HepG2 (cell line): ENCODE results near the gene FRMD1. TPM values are rescaled to one million over a fixed set of nuclear protein-coding genes. Genes with fewer than 3 reads are reported as not detected.

Experiments used
- CCAR2 ChIP-seq: fragments of 200-400 bp; formaldehyde crosslinking; optimal IDR thresholded peaks from 2 replicates; pipeline ENCODE3; 2018; ENCODE audit warnings: low read depth, mild to moderate bottlenecking, low read length, moderate library complexity
- ETV5 ChIP-seq: IDR thresholded peaks from 2 replicates; pipeline ENCODE4 v1.6.1; 2018; ENCODE audit warnings: missing biosample characterization, missing genetic modification reagents, inconsistent platforms, borderline replicate concordance
- SALL1 ChIP-seq: sonication (generic); formaldehyde crosslinking; IDR thresholded peaks from 2 replicates; pipeline ENCODE4 v1.8.0; 2022; ENCODE audit warnings: mild to moderate bottlenecking, missing genetic modification reagents
- ZNF333 ChIP-seq: sonication (generic); formaldehyde crosslinking; IDR thresholded peaks from 2 replicates; pipeline ENCODE4 v1.4.0; 2020; ENCODE audit warnings: mild to moderate bottlenecking, missing genetic modification reagents, borderline replicate concordance
- ZNF564 ChIP-seq: sonication (generic); formaldehyde crosslinking; IDR thresholded peaks from 2 replicates; pipeline ENCODE4 v1.8.1; 2023; ENCODE audit warnings: mild to moderate bottlenecking, missing genetic modification reagents
- polyA plus RNA-seq, 8 experiments: library from polyadenylated mRNA; depleted of rRNA in 3 of 8; stranded (reverse) in 7 of 8; unstranded in 1 of 8; fragments of >200 nt; fragmentation: Illumina TruSeq in 4 of 8; extraction: Trizol in 4 of 8; gene quantifications; 2 replicates each; pipeline versions ENCODE4 v1.2.1 to v1.2.3, GENCODE V29; 2011 to 2016; ENCODE audit warnings: low read depth in 4 of 8, missing spikeins in 1 of 8, mixed read lengths in 1 of 8; ENCODE audit not compliant: insufficient read depth in 1 of 8
- total RNA-seq, 5 experiments: library from RNA; depleted of rRNA; stranded (reverse); fragments of >200 nt; fragmentation: Illumina TruSeq; extraction: Trizol; gene quantifications; 2 replicates each; pipeline ENCODE4 v1.2.3, GENCODE V29; 2016; ENCODE audit warnings: low read depth in 1 of 5
- TF ChIP-seq, protein P1 (sequence below): sonication (generic); formaldehyde crosslinking; IDR thresholded peaks from one replicate; pipeline ENCODE4 v1.5.1; 2020; ENCODE audit warnings: mild to moderate bottlenecking, missing genetic modification reagents; ENCODE audit errors: not compliant biosample characterization
- TF ChIP-seq, protein P2 (sequence below): sonication (generic); formaldehyde crosslinking; IDR thresholded peaks from 2 replicates; pipeline ENCODE4 v1.4.0; 2020; ENCODE audit warnings: missing genetic modification reagents
- TF ChIP-seq, protein P3 (sequence below): sonication (generic); formaldehyde crosslinking; IDR thresholded peaks from 2 replicates; pipeline ENCODE4 v1.8.1; 2023; ENCODE audit warnings: mild to moderate bottlenecking, inconsistent platforms, moderate library complexity, missing genetic modification reagents, borderline replicate concordance
- TF ChIP-seq, protein P4 (sequence below): sonication (generic); formaldehyde crosslinking; conservative IDR thresholded peaks from 2 replicates; pipeline ENCODE4 v1.8.0; 2022; ENCODE audit warnings: mild to moderate bottlenecking, moderate library complexity, missing genetic modification reagents
- TF ChIP-seq, protein P5 (sequence below): sonication (generic); formaldehyde crosslinking; IDR thresholded peaks from 2 replicates; pipeline ENCODE4 v1.8.1; 2022; ENCODE audit warnings: low read depth, mild to moderate bottlenecking, missing genetic modification reagents

Gene FRMD1
- total and polyA plus RNA-seq, 2 of the 13 experiments (the other 11 are each of a cell fraction or from before 2014, with no cell fraction given), result 0.01 TPM; not detected in 1

DNA sequence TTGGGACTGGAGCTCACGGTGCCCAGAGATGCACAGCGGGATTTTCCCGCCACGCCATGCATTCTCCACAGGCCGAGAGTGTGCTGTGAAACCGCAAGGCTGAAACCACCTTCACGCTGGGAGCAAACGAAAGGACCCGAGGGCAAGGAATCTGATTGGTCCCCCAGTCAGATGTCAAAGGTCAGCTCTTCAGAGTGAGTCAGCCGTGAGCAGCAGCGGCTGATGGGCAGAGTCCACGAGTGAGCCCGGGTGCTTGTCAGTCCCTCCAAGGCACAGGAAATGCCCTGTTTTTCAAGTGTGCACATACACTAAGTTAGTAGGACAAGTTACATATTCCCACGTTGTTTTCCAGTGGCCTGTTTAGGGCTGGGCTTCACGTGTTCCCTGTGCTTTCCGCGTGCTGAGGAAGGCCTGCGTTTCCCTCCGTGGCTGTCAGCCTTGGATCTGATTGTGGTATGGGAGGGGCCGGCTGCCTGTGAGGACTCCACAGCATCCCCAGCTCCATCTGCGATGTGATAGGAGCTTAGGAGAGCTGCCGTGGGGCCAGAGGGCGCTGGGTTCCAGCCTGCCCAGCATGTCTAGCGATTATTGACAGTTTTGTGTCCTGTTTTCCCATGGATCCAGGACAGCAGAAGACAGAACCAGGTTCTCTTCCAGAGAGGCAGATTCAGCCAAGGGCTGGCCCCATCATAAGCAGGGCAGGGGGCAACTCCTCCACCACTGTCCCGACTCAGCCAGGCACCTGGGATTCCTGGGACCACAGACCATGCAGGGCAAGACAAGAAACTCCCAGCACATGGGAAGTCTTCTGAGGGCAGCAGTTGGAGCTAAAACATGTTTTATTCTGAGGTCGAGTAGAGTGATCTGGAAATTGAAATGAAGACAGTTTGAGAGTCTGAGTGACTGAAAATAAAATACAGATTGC lies 38.2 kb upstream of the FRMD1 start (continued):
- TF ChIP-seq, protein P1, sequence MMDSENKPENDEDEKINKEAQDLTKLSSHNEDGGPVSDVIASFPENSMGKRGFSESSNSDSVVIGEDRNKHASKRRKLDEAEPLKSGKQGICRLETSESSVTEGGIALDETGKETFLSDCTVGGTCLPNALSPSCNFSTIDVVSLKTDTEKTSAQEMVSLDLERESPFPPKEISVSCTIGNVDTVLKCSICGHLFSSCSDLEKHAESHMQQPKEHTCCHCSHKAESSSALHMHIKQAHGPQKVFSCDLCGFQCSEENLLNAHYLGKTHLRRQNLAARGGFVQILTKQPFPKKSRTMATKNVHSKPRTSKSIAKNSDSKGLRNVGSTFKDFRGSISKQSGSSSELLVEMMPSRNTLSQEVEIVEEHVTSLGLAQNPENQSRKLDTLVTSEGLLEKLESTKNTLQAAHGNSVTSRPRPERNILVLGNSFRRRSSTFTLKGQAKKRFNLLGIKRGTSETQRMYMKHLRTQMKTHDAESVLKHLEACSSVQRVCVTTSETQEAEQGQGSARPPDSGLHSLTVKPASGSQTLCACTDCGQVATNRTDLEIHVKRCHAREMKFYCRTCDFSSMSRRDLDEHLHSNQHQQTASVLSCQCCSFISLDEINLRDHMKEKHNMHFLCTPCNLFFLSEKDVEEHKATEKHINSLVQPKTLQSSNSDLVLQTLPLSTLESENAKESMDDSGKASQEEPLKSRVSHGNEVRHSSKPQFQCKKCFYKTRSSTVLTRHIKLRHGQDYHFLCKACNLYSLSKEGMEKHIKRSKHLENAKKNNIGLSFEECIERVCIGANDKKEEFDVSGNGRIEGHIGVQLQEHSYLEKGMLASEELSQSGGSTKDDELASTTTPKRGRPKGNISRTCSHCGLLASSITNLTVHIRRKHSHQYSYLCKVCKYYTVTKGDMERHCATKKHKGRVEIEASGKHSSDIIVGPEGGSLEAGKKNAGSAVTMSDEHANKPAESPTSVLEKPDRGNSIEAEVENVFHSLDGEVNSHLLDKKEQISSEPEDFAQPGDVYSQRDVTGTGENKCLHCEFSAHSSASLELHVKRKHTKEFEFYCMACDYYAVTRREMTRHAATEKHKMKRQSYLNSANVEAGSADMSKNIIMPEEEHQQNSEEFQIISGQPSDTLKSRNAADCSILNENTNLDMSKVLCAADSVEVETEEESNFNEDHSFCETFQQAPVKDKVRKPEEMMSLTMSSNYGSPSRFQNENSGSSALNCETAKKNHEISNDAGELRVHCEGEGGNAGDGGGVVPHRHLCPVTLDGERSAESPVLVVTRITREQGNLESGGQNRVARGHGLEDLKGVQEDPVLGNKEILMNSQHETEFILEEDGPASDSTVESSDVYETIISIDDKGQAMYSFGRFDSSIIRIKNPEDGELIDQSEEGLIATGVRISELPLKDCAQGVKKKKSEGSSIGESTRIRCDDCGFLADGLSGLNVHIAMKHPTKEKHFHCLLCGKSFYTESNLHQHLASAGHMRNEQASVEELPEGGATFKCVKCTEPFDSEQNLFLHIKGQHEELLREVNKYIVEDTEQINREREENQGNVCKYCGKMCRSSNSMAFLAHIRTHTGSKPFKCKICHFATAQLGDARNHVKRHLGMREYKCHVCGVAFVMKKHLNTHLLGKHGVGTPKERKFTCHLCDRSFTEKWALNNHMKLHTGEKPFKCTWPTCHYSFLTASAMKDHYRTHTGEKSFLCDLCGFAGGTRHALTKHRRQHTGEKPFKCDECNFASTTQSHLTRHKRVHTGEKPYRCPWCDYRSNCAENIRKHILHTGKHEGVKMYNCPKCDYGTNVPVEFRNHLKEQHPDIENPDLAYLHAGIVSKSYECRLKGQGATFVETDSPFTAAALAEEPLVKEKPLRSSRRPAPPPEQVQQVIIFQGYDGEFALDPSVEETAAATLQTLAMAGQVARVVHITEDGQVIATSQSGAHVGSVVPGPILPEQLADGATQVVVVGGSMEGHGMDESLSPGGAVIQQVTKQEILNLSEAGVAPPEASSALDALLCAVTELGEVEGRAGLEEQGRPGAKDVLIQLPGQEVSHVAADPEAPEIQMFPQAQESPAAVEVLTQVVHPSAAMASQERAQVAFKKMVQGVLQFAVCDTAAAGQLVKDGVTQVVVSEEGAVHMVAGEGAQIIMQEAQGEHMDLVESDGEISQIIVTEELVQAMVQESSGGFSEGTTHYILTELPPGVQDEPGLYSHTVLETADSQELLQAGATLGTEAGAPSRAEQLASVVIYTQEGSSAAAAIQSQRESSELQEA (CRISPR knock-in tag), result no peak
- TF ChIP-seq ETV5 (CRISPR knock-in tag) (peak; percentile 55; the same call in 1 of the 2 replicates), CCAR2 (no peak), ZNF564 (CRISPR knock-in tag) (no peak), SALL1 (peak; percentile 67), ZNF333 (CRISPR knock-in tag) (0 out of 2 replicates have a peak, but pooled peaks have one; percentile 50)
- TF ChIP-seq, protein P2, sequence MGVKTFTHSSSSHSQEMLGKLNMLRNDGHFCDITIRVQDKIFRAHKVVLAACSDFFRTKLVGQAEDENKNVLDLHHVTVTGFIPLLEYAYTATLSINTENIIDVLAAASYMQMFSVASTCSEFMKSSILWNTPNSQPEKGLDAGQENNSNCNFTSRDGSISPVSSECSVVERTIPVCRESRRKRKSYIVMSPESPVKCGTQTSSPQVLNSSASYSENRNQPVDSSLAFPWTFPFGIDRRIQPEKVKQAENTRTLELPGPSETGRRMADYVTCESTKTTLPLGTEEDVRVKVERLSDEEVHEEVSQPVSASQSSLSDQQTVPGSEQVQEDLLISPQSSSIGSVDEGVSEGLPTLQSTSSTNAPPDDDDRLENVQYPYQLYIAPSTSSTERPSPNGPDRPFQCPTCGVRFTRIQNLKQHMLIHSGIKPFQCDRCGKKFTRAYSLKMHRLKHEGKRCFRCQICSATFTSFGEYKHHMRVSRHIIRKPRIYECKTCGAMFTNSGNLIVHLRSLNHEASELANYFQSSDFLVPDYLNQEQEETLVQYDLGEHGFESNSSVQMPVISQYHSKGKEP, result no peak
- TF ChIP-seq, protein P3, sequence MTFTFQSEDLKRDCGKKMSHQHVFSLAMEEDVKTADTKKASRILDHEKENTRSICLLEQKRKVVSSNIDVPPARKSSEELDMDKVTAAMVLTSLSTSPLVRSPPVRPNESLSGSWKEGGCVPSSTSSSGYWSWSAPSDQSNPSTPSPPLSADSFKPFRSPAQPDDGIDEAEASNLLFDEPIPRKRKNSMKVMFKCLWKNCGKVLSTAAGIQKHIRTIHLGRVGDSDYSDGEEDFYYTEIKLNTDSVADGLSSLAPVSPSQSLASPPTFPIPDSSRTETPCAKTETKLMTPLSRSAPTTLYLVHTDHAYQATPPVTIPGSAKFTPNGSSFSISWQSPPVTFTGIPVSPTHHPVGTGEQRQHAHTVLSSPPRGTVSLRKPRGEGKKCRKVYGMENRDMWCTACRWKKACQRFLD, result no peak
- TF ChIP-seq, protein P4, sequence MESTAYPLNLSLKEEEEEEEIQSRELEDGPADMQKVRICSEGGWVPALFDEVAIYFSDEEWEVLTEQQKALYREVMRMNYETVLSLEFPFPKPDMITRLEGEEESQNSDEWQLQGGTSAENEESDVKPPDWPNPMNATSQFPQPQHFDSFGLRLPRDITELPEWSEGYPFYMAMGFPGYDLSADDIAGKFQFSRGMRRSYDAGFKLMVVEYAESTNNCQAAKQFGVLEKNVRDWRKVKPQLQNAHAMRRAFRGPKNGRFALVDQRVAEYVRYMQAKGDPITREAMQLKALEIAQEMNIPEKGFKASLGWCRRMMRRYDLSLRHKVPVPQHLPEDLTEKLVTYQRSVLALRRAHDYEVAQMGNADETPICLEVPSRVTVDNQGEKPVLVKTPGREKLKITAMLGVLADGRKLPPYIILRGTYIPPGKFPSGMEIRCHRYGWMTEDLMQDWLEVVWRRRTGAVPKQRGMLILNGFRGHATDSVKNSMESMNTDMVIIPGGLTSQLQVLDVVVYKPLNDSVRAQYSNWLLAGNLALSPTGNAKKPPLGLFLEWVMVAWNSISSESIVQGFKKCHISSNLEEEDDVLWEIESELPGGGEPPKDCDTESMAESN, result no peak
- TF ChIP-seq, protein P5, sequence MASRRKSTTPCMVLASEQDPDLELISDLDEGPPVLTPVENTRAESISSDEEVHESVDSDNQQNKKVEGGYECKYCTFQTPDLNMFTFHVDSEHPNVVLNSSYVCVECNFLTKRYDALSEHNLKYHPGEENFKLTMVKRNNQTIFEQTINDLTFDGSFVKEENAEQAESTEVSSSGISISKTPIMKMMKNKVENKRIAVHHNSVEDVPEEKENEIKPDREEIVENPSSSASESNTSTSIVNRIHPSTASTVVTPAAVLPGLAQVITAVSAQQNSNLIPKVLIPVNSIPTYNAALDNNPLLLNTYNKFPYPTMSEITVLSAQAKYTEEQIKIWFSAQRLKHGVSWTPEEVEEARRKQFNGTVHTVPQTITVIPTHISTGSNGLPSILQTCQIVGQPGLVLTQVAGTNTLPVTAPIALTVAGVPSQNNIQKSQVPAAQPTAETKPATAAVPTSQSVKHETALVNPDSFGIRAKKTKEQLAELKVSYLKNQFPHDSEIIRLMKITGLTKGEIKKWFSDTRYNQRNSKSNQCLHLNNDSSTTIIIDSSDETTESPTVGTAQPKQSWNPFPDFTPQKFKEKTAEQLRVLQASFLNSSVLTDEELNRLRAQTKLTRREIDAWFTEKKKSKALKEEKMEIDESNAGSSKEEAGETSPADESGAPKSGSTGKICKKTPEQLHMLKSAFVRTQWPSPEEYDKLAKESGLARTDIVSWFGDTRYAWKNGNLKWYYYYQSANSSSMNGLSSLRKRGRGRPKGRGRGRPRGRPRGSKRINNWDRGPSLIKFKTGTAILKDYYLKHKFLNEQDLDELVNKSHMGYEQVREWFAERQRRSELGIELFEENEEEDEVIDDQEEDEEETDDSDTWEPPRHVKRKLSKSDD (CRISPR knock-in tag), result 0 out of 2 replicates have a peak, but pooled peaks have one; percentile 16
